Adrenal gland (tissue), 5 donors: ENCODE results near the gene MAML3.

Experiments
- POLR2A ChIP-seq, 2 donors: fragments of 450-650 bp; IDR thresholded peaks; one replicate each; pipeline ENCODE4 v1.6.1; 2017; ENCODE audit warnings: antibody characterized with exemption in 2 of 2, mild to moderate bottlenecking in 2 of 2, moderate library complexity in 1 of 2
- TF ChIP-seq, protein P1 (sequence below), 6 experiments: fragments of 450-650 bp in 4 of 6; fragments of 200-600 bp in 2 of 6; sonication (generic) in 1 of 6; IDR thresholded peaks; 1 replicate in 5 of 6; 2 replicates in 1 of 6; pipeline versions ENCODE4 v1.5.1 to v1.8.0; 2016 to 2021; ENCODE audit warnings: antibody characterized with exemption in 6 of 6, mild to moderate bottlenecking in 2 of 6, moderate library complexity in 1 of 6
- donor health status: DM: no; HTN: no; CAD: no.

DNA sequence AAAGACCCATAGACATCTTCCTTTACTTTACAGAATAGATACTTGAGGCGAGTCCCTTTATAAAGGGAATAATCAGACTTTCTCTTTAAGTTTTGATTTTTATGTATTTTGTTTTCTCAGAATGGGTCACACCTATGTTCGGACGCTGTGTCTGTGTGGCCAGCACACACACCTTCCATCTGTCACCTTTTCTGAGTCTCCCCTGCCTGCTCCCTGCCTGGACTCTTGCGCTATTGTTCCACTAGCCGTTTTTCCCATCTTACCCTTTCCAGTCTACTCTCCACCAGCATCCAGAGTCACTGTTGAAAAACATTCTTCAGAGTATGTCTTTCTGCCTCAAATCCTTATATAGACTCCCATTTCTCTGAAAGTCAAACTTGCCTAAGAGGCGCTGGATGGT, 236.1 kb downstream of the MAML3 start:
- TF ChIP-seq, protein P1, sequence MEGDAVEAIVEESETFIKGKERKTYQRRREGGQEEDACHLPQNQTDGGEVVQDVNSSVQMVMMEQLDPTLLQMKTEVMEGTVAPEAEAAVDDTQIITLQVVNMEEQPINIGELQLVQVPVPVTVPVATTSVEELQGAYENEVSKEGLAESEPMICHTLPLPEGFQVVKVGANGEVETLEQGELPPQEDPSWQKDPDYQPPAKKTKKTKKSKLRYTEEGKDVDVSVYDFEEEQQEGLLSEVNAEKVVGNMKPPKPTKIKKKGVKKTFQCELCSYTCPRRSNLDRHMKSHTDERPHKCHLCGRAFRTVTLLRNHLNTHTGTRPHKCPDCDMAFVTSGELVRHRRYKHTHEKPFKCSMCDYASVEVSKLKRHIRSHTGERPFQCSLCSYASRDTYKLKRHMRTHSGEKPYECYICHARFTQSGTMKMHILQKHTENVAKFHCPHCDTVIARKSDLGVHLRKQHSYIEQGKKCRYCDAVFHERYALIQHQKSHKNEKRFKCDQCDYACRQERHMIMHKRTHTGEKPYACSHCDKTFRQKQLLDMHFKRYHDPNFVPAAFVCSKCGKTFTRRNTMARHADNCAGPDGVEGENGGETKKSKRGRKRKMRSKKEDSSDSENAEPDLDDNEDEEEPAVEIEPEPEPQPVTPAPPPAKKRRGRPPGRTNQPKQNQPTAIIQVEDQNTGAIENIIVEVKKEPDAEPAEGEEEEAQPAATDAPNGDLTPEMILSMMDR (IDR thresholded peaks at IDR 0.05): no peak
- no peak for TF ChIP-seq POLR2A (IDR thresholded peaks at IDR 0.05)
